Gastroesophageal sphincter (tissue), 3 donors: Measurements from ENCODE around the gene PDE6A.

Experiments used
- POLR2AphosphoS5 ChIP-seq: sonication (generic); formaldehyde crosslinking; IDR thresholded peaks from one replicate; pipeline ENCODE4 v1.6.1; 2017; ENCODE audit warnings: antibody characterized with exemption
- TF ChIP-seq, protein P1 (sequence below), 4 experiments: fragments of 200-600 bp in 2 of 4; fragments of 450-650 bp in 2 of 4; sonication (generic) in 1 of 4; IDR thresholded peaks; one replicate each; pipeline ENCODE4 v1.5.1; 2017 to 2019; ENCODE audit warnings: antibody characterized with exemption in 4 of 4, mild to moderate bottlenecking in 2 of 4, moderate library complexity in 2 of 4

DNA sequence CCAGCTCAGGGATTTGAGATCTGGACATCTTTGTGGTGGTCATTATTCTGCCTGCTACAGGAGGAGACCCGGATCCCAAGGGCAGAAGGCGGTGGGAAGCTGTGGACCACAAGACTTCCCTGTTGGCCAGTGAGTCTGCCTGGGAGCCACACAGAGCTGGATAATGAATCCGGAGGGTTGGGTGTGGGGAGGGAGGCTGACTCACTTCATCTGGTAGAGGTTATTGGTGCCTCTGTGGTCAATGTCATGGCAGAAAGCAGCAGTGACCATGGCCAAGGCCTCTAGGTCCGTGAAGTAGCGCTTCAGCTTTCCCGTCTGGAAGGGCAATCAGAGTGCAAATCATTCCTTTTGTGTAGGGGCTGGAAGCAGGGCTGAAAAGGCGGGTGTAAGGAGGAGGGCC is 58.5 kb downstream of the PDE6A start:
- no peak for TF ChIP-seq POLR2AphosphoS5
- TF ChIP-seq, protein P1, sequence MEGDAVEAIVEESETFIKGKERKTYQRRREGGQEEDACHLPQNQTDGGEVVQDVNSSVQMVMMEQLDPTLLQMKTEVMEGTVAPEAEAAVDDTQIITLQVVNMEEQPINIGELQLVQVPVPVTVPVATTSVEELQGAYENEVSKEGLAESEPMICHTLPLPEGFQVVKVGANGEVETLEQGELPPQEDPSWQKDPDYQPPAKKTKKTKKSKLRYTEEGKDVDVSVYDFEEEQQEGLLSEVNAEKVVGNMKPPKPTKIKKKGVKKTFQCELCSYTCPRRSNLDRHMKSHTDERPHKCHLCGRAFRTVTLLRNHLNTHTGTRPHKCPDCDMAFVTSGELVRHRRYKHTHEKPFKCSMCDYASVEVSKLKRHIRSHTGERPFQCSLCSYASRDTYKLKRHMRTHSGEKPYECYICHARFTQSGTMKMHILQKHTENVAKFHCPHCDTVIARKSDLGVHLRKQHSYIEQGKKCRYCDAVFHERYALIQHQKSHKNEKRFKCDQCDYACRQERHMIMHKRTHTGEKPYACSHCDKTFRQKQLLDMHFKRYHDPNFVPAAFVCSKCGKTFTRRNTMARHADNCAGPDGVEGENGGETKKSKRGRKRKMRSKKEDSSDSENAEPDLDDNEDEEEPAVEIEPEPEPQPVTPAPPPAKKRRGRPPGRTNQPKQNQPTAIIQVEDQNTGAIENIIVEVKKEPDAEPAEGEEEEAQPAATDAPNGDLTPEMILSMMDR (IDR thresholded peaks at IDR 0.05): no peak
